GM21360 (cell line): Measurements from ENCODE around the gene LTF.
"Not testable (repeated sequence)": the region's sequence is repeated elsewhere in the genome, so short reads cannot be mapped to it uniquely, and the experiment has no call there.

Experiments used
- ATAC-seq: cut with Tn5 transposase; IDR thresholded peaks from one replicate; pipeline ENCODE4 v1.9.1; 2021; ENCODE audit warnings: mild to moderate bottlenecking, moderate library complexity; ENCODE audit not compliant: unreplicated experiment

Gene LTF

DNA sequence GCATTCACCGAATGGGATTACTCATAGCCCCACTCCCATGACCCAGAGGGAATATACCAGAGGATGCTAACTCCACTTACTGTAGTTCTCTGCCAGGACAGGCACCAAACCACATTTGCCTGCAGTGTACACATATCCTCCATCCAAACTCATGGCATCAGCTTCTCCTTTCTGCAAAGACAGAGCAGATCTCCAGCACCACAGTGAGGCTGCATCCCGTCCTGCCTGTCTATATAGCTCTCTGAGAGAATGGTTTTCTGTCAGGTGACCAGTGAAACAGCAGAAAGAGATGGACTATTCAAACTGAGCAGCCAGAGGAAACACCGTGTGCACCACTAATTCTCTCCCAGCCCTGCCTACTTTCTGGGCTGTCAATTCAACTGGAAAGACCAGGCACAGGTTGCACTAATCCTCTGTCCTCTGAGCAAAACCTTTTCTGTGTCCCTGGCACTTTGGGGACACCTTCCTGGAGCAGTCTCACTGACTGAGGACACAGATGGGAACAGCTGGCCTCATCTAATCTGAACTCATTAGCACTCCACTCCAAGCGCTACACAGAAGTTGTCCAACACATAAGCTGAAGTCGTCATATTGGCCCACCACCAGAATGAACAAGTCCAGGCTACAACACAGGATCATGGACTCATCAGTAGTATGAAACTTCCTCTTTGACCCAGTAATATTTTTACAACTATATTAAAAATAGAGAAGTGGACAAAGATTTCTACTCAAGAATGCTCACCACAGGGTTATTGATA lies 17.3 kb downstream of the LTF start:
- ATAC-seq, result no peak

- no peak for ATAC-seq
Observed at GRCh38 chr3:46442576-46443530, 21.9 kb downstream of the LTF start.

GRCh38 chr3:46440531-46441294 lies 24.0 kb downstream of the LTF start:
- peak; percentile 72 for ATAC-seq

- ATAC-seq, result no peak
Observed at GRCh38 chr3:46438831-46439230, 25.9 kb downstream of the LTF start.

- no peak for ATAC-seq
Observed at GRCh38 chr3:46435081-46435726, 29.5 kb downstream of the LTF start.

GRCh38 chr3:46433841-46434240 lies 30.9 kb downstream of the LTF start:
- no peak for ATAC-seq

GRCh38 chr3:46433118-46433517 lies 31.6 kb downstream of the LTF start:
- ATAC-seq, result not testable (repeated sequence)

DNA sequence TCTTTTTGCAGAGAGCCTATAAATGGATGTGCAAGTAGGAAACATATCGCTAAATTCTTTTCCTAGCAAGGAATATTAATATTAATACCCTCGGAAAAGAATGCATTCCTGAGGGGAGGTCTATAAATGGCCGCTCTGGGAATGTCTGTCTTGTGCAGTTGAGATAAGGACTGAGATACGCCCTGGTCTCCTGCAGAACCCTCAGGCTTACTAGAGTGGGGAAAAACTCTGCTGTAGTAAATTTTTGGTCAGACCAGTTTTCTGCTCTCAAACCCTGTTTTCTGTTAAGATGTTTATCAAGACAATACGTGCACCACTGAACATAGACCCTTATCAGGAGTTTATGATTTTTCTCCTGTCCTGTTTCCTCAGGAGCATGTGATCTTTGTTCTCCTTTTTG lies 32.8 kb downstream of the LTF start:
- not testable (repeated sequence) for ATAC-seq

- not testable (repeated sequence) for ATAC-seq
Observed at GRCh38 chr3:46430879-46431278, 33.8 kb downstream of the LTF start.

DNA sequence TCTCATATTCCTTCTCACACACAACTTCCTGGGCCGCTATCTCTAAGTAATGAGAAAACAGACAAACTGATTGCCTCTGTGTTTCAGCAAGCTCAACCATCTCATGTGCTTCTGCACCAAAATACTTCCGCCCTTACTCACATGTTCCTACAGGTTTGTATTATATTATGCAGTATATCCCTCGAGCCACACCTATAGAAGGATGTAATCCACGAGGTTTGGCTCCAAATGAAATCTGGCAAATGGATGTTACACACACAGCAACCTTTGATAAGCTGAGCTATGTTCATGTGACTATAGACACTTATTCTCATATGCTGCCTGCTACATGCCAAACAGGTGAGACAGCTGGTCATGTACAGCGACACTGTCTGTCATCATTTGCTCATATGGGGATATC lies 35.0 kb downstream of the LTF start:
- no peak for ATAC-seq

DNA sequence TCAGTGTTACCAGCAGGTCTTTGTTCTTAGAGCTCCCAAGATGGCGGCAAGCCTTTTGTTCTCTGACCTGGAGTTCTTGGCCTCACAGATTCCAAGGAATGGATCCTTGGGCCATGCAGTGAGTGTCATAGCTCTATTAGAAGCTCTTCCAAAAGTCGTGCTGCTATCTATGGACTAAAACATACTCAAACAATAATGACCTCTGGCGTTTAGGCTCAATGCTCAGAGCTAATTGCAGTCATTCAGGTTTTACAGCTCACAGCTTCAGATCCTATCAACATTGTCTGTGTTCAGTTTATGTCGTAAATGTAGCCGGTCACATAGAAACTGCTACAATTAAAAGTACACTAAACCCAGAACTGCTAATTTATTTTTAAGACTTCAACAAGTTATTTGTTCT lies 35.5 kb downstream of the LTF start:
- ATAC-seq, result no peak

DNA sequence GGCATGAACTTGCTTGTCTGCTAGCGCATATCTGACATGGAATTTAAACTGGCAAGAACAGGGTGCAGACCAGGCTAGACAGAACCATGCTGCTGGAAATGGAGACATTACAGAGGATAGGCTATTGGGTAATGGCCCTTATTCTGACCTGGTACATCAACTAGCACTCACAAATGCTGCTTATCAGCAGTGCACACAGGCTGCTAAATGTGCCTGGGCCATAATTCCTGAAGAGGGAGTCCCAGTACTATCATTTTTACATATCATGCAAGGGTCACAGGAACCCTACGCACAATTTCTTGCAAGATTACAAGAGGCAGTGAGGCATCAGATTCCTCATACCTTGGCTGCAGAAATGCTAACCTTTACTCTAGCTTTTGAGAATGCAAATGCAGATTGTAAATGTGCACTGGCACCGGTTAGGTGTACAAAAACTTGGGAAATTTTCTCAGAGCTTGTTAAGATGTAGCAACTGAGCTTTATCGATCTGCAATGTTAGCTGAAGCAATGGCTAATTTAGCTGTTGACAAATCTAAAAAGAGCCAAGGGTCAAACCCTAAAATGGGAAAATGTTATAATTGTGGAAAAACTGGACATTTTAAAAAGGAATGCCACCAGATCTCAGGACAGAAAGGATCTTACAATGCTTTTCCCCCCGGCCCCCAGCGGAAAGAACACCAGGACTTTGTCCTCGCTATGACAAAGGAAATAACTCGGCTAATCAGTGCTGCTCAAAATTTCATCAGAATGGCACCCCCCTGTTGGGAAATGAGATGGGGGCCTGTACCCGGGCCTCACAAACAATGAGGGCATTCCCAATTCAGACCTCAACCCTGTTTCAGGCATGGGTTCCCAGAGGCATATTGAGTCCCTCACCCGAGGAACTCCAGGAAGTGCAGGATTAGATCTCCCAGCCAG lies 36.5 kb downstream of the LTF start:
- no peak for ATAC-seq

DNA sequence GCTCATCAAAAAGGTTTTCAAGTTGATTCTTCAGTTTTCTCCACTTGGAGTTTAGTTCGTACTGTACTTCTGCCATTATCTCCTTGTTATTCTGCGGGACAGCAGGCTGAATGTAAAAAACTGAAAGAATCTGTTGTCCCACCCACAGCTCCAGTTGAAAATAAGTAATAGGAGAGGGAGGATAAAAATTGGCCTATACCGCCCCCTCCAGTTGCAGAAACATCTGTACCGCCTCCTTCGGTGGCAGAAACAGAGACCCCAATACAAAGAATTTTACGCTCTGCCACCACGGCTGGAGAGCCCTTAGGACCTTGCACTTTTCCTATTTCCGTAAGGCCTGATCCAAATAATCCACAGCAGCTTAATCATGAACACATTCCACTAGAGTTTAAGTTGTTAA lies 37.3 kb downstream of the LTF start:
- not testable (repeated sequence) for ATAC-seq

GRCh38 chr3:46426476-46426875 lies 38.2 kb downstream of the LTF start:
- not testable (repeated sequence) for ATAC-seq

DNA sequence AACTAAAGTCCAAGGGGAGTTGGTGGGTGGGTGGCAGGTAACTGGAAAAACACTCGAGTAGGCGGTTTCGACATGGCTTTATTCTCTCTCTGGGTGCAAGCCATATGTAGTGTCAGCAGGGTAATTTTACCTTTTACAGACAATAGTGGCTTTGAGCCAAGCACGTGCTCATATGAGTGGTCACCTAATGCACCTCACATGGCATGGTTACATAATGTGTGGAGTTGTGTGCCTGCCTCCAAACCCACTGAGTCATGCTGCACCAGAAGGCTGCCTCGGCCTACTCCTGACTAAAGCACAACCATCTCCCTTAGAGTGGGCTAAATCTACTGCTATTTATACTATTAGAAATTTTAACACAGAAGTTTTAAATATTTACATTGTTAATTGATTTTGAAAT lies 41.1 kb downstream of the LTF start:
- no peak for ATAC-seq

DNA sequence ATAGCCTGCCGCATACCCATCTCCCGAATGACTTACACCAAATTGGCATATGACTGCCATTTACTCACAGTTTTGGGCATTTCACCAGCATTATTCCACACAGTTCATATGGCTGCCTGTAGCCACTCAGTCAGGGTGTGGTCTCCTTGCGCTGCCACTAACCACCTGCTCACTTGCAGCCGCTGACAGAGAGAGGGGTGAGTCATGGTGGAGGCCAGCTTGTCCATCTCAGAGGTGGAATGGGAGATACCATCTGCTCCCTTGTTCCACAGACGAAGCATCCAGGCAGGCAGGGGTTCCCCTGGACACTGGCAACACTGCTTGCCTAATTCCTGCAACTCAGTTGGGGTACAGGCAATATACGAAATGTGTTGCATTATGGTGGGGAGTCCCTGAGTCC lies 42.1 kb downstream of the LTF start:
- no peak for ATAC-seq

DNA sequence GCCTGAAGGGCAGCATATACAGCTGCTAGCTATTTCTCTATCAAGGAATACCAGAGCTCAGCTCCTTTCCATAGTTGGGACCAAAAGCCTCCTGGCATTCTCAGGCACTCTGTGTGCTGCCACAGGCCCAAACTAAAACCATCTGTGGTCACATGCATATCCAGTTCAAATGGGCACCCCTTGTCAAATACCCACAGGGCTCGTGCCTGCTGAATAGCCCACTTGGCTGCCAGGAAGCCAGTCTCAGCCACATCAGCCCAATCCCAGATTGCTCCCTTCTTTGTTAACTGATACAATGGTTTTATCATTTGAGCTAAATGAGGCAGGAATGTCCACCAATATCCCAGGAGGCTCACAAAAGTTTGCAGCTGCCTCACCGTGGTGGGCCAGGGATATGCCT lies 43.8 kb downstream of the LTF start:
- ATAC-seq, result no peak

GRCh38 chr3:46419816-46420215 lies 44.9 kb downstream of the LTF start:
- no peak for ATAC-seq

- no peak for ATAC-seq
Observed at GRCh38 chr3:46417841-46418611, 46.7 kb downstream of the LTF start.
